CD4-positive, alpha-beta T cell treated with Interferon gamma for 1 hour (primary cell): ENCODE results near the gene HSD17B3.
"Not testable (repeated sequence)": the region's sequence is repeated elsewhere in the genome, so short reads cannot be mapped to it uniquely, and the experiment has no call there.

Experiments used
- DNase-seq: peaks from one replicate; pipeline ENCODE4 v3.0.0-alpha.2; 2020

The HSD17B3 gene

DNA sequence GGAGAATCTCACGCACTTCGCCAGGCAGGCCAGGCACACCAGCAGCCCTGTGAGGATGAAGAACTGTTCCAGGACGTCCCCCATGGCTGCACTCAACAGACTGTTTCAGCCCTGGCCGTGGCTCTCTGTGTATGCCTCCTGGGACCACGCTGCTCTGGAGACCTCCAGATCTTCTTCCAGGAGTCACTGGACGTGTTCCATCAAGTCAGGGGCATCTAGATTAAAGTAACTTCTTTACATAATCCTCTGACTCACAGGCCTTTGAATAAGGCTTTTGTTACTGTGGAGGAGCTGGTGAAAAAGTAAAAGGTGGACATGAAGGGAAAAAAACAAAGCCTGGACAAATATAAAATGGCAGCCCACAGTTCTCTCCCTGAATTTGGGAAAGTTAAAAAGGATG, at the start of gene HSD17B3:
Gene HSD17B3, minus strand, starts transcription at position 156 of the 400 bp plus-strand sequence. Its CDS starts 72 bp downstream, at position 84.
- DNase-seq, result no peak

DNA sequence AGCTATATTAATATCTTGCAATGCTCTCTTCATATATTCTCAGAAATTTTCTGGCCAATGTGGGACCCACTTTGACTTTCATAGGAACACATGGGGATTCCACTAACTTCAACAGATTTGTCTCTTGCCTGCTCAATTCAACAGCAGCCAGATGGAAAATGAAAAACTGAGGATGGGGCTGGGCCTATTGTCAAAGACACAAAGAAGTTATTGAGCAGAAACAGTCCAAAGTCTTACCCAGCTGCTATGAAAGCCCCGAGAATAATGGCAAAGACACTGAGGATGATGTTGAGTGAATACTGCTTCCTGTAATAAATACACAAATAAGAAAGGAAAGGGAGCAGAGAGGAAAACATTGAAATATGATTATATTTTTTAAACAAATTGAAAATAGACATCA, 48.9 kb upstream of the HSD17B3 start:
- no peak for DNase-seq

GRCh38 chr9:96348261-96348660, 46.3 kb upstream of the HSD17B3 start:
- DNase-seq, result no peak

DNA sequence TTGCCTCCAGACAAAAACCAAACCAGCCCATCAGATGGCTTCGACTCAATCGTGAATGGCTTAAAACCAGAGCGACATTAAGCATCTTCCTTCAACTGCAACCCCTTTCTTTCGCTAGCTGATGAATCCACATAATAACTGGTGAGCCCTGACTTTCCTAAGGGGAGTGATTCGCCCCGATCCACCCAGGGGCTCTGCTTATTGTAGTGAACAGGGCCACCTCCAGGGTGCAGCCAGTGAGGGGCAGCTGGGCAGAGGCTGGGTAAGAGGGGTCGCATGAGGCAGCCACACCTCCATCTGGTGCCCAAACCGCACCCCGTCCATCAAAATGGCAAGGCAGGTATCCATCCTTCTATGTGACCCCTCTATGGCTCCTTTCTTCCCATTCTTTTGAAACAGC, 43.6 kb upstream of the HSD17B3 start:
- no peak for DNase-seq

GRCh38 chr9:96344458-96345180, 42.6 kb upstream of the HSD17B3 start:
- no peak for DNase-seq

- DNase-seq, result no peak
These were observed 41.8 kb upstream of the HSD17B3 start for GRCh38 chr9:96343515-96344360.

DNA sequence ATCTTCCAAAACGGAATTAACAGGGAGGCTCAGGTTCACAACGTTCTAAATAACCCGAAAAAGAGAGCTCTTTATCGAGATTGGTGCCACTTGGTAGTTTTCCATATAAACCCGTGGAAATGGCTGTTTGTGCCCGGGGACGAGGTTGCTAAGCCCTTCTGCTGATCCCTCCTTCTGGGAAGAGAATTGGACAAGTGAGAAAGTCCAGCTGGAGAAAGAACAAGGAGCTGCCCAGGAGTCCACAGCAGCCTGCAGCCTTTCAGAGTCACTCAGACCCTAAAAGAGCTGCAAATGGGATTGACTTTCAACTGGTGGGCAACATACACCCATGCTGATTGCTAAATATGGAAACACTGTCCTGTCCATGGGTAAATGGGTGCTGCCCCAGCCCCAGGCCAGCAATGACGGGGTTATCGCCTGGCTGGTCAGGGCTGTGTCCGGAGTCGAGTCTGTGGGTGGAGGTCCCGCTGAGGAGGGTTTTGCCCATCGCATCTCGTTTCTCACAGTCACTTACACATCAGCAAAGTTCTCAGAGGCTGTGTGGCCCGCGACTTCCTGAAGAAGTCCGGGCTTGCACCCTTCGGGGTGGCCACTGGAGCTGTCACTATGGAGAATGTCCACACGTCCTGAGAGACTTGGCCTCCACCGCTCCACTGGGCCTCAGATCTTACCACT, 40.7 kb upstream of the HSD17B3 start:
- no peak for DNase-seq

DNA sequence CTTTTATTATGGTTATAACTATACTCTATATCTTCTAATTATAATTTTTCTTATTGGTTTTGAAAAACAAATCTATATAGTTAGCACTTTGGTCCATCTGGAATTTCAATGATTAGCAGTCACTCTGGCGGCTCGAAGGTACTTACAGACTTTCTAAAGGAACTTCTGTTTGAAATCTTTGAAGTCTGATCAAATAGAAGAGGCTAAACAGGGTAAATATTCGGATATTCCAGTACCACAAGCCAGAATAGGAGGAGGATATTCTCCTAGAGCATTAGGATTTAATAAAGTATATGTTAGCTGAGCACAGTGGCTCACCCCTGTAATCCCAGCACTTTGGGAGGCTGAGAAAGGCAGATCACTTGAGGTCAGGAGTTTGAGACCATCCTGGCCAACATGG, 38.7 kb upstream of the HSD17B3 start:
- DNase-seq, result no peak

DNA sequence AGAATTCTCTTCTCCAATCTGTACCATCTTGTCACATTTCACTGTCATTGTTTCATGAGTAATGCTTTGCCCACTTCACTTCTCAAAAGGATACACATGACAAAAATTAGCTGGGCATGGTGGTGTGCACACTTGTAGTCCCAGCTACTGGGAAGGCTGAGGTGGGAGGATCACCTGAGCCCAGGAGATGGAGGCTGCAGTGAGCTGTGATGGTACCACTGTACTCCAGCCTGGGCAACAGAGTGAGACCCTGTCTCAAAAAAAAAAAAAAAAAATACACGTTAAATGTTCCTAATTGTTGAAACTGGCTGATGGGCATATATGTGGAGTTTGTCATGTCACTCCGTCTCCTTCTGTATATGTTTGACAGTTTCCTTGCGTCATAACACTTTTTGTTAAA, 36.3 kb upstream of the HSD17B3 start:
- DNase-seq, result no peak

GRCh38 chr9:96333958-96334357, 32.0 kb upstream of the HSD17B3 start:
- DNase-seq, result no peak

DNA sequence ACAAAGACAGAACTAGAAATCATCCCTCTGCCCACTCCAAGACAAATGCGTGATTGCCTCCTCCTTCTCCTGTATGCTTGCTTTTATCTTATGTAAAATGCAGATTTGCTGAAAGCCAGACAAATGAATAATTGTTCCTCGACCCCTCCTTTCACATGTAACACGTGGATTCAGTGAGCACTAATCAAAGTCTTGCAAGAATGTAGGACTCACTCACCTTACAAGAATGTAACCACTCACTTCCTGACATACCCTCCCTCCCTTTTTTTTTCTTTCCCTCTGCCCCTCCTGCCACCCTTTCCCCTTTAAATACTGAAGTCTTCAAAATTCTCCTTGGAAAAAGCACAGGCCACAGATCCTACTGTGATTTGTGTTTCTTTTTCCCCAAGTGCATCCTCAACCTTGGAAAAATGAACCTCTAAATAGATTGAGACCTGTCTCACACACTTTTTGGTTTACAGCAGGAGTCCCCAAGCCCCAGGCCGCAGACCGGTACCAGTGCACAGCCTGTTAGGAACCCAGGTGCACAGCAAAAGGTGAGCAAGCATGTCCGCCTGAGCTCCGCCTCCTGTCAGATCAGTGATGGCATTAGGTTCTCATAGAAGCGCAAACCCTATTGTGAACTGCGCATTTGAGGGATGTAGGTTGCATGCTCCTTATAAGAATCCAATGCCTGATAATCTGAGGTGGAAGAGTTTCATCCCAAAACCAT, 29.4 kb upstream of the HSD17B3 start:
- no peak for DNase-seq

GRCh38 chr9:96327694-96328352, 25.8 kb upstream of the HSD17B3 start:
- DNase-seq, result peak; percentile 13

GRCh38 chr9:96323169-96323568, 21.2 kb upstream of the HSD17B3 start:
- no peak for DNase-seq

GRCh38 chr9:96322736-96323135, 20.8 kb upstream of the HSD17B3 start:
- DNase-seq, result not testable (repeated sequence)

GRCh38 chr9:96322210-96322609, 20.2 kb upstream of the HSD17B3 start:
- not testable (repeated sequence) for DNase-seq

GRCh38 chr9:96321515-96321914, 19.5 kb upstream of the HSD17B3 start:
- no peak for DNase-seq

DNA sequence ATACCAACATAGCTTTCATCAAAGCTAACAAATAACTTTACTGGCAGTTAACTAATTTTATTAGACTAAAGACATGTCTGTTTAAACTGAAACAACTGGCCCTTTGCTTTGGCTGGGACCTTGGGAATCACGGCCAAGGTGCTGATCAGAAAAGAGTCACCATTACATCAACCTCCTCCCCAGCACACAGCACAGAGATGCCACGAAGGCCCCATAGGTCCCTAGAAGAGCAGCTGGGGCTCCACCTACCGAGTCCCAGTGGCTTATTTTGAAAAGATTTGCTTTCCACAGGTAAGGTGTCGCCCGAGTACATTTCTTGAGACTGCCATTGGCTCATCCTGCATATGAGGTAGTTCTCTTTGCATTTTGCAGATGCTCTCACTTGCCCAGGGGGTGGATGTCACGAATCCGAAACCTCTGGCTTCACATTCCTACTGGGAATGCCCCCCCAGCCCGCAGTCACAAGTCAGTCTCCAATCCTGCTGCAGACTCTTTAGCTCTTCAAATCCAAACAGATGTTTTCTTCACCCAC, 18.8 kb upstream of the HSD17B3 start:
- no peak for DNase-seq

DNA sequence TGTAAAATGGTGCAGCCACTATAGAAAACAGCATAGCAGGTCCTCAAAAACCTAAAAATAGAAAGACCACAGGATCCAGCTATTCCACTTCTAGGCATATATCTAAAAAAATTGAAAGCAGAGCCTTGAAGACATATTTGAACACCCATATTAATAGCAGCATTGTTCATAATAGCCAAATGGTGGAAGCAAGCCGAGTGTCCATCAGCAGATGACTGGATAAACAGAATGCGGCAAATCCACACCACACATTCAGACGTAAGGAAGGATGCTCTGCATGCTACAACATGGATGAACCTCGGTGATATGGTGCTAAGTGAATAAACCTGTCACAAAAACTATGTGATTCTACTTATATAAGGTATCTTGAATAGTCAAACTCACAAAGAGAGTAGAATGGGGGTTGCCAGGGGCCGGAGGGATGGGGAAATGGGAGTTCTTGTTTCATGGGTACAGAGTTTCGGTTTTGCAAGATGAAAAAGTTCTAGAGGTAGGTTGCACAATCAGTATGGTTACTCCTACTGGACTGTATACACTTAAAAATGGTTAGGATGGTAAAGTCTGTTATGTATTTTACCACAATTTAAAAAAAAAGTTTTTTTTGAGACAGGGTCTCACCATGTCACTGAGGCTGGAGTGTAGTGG, 17.1 kb upstream of the HSD17B3 start:
- no peak for DNase-seq

- no peak for DNase-seq
These were observed 15.5 kb upstream of the HSD17B3 start for GRCh38 chr9:96317335-96317980.

GRCh38 chr9:96309850-96310249, 7.9 kb upstream of the HSD17B3 start:
- DNase-seq, result no peak

GRCh38 chr9:96306958-96307357, 5.0 kb upstream of the HSD17B3 start:
- not testable (repeated sequence) for DNase-seq
